RWPE1 (cell line): ENCODE data around the gene LCE2D.

Source experiments
- CTCF ChIA-PET: fragments of 350-600 bp; sonication (Branson Sonifier 250); formaldehyde crosslinking; extraction: SDS; loops from one replicate; lab custom pipeline; 2021; lab: Yijun Ruan, JAX
- POLR2A ChIA-PET: fragments of 400-600 bp; formaldehyde crosslinking; extraction: SDS; loops from one replicate; lab custom pipeline; 2020; ENCODE audit warnings: antibody characterized with exemption; ENCODE audit not compliant: low non-redundant PET; lab: Yijun Ruan, JAX
- DNase-seq: peaks from one replicate; pipeline ENCODE4 v3.0.0; 2012; ENCODE audit warnings: low spot score
- H3K27ac ChIP-seq: fragments of 450-650 bp; 2 replicates; pipeline ENCODE4 v1.5.1; 2017
- TF ChIP-seq, protein P1 (sequence below): fragments of 450-650 bp; conservative IDR thresholded peaks from 2 replicates; pipeline ENCODE4 v1.5.1; 2017; ENCODE audit warnings: low read depth, mild to moderate bottlenecking

Gene LCE2D, protein sequence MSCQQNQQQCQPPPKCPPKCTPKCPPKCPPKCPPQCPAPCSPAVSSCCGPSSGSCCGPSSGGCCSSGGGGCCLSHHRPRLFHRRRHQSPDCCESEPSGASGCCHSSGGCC

DNA sequence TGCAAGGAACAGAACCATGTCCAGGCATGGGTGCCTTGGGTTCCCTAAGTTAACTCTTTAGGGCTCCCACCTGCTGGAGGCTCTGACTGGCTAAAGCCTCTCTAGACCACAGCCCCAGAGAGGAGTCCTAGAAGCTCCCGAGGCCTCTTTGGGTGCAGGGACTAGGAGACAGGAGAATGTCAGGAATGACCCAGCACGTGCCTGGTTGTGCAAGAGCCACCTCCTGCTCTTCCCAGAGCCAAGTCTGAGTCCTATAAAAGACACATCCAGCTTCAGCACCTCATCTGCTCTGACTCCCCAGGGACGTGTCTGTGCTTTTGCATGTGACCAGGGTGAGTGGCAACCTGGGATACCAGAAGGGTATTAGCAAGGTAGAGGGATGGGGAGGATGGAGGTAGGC is at the start of gene LCE2D:
LCE2D (plus strand) TSS at position 283 of the 400 bp plus-strand sequence. CDS start 726 bp downstream, outside the sequence.
- TF ChIP-seq, protein P1, sequence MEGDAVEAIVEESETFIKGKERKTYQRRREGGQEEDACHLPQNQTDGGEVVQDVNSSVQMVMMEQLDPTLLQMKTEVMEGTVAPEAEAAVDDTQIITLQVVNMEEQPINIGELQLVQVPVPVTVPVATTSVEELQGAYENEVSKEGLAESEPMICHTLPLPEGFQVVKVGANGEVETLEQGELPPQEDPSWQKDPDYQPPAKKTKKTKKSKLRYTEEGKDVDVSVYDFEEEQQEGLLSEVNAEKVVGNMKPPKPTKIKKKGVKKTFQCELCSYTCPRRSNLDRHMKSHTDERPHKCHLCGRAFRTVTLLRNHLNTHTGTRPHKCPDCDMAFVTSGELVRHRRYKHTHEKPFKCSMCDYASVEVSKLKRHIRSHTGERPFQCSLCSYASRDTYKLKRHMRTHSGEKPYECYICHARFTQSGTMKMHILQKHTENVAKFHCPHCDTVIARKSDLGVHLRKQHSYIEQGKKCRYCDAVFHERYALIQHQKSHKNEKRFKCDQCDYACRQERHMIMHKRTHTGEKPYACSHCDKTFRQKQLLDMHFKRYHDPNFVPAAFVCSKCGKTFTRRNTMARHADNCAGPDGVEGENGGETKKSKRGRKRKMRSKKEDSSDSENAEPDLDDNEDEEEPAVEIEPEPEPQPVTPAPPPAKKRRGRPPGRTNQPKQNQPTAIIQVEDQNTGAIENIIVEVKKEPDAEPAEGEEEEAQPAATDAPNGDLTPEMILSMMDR = no peak
- ChIA-PET CTCF (interaction anchor here (1.4 kb wide), 1 partner anchor 9 kb away, joined by 7 read pairs; no protein-coding TSS in a partner anchor), POLR2A (no interaction called here)
- no peak for DNase-seq
- H3K27ac ChIP-seq = no peak within 1 kb of the TSS

DNA sequence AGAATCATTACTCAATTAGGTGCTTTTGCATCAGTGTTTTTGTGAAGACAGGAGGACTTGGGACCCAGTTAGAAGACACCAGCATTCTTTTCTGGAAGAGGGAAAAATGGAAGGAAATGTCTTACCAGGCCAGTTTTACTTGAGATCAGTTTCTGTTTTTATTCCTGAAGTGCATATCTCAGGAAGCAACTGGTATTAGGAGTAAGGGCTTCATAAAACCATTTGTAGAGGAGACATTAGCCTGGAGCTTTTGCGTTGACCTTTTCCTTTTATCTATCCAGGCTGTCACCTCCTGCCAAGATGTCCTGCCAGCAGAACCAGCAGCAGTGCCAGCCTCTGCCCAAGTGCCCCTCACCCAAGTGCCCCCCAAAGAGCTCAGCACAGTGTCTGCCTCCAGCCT is 49.7 kb upstream of the LCE2D start, which contains the start of gene LCE3B:
LCE3B (plus strand) TSS at position 301 of the 400 bp plus-strand sequence; CDS start at position 301, 0 bp downstream.
- ChIA-PET CTCF (no interaction called here), POLR2A (no interaction called here)
- TF ChIP-seq, protein P1 = no peak
- H3K27ac ChIP-seq = no peak within 1 kb of the TSS
- DNase-seq = no peak

DNA sequence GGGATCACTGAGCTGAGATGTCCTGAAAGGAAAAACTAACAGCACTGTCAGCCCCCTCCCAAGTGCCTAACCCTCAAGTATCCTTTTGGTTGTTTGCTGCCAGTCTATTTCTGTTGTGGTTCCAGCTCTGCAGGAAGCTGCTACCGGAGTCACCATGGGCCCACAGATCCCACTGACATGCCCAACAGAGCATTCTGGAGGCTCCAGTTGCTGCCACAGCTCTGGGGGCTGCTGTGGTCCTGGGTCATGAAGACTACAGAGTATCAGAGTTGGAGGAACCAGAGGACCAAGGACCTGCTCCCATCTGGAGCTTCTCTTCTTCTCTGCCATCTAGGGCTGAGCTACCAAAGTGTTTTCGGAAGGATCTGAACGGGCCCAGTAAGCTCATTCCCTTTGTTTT is 41.2 kb upstream of the LCE2D start:
- DNase-seq = no peak
- H3K27ac ChIP-seq = no peak overlapping the region
- ChIA-PET POLR2A (no interaction called here), CTCF (interaction anchor here (0.6 kb wide), 1 partner anchor 146 kb away, joined by 3 read pairs; no protein-coding TSS in a partner anchor)
- TF ChIP-seq, protein P1 = no peak

DNA sequence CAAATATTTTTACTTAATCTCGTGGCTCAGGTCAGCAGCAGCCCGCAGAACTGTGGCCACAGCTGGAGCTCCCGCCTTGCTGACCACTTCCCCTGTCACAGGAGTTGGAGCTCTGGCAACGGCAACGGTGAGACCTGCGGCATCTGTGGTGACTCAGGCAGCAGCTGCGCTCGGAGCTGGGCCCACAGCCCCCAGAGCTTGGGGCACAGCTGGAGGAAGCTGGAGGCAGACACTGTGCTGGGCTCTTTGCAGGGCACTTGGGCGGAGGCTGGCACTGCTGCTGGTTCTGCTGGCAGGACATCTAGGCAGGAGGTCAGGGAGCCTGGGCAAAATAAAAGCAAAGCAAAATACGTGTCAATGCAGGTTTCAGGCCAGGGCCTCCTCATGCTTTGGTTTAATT is 40.4 kb upstream of the LCE2D start, which contains the start of gene LCE3A:
LCE3A (minus strand) TSS at position 301 of the 400 bp plus-strand sequence; CDS start at position 301, 0 bp downstream.
- no peak for DNase-seq
- TF ChIP-seq, protein P1 = no peak
- CTCF ChIA-PET = interaction anchor here (0.5 kb wide), 1 partner anchor 802 kb away, joined by 3 read pairs; no protein-coding TSS in a partner anchor
- POLR2A ChIA-PET = no interaction called here
- H3K27ac ChIP-seq = peak within 1 kb of the TSS; percentile 23

DNA sequence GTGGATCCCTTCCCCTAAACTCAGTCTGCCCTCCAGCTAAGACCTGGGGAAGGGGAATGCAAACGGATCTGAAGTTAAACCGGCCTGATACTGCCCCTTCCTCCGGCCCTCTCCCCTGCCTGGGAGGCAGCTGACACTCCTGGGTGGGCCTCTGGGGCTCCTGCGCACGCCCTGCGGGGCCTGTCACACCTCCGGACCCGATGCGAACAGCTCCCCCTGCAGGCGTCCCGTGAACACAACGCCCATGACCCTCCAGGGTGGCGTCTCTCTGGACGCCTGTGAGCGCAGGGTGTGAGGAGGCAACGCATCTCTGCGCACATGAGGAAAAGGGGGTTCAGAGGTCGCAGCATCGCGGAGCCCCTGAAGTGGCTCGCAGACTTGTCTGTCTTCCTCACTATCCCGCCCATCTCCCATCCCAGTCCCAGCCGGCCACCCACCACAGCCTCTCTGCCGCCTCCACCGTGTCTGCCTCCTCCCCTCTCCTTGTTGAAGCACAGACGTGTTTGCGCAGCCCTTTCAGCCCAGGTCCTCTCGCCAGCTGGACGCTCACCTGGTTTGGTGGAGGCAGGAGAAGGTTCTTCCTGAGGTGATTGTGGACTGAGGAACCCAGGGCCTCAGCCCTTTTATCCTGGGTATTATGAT is 39.9 kb upstream of the LCE2D start:
- no peak for DNase-seq
- TF ChIP-seq, protein P1 = no peak
- ChIA-PET CTCF (interaction anchor here (0.5 kb wide), 1 partner anchor 801 kb away, joined by 3 read pairs; no protein-coding TSS in a partner anchor), POLR2A (no interaction called here)
- peak overlapping the region; percentile 23 for H3K27ac ChIP-seq

DNA sequence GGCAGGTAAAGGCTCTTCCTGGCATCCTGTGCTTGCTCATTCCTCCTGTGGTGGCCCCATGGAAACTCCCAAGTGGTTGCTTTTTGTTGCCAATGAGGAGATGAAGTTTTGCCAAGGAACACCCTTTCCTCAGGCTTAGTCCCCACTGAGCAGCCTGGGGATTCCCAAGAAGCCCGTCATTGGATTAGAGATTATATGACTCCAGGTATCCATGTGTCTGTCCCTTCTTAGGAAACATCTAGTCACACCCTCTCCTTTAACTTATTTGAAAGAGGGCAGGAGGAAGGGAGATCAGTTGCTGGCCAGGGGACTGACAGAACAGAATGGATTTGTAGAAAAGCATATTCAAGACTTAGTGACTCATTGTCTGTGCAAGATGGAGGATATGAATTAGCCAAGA is 36.4 kb upstream of the LCE2D start:
- TF ChIP-seq, protein P1 = no peak
- DNase-seq = no peak
- H3K27ac ChIP-seq = no peak overlapping the region
- POLR2A ChIA-PET = no interaction called here
- CTCF ChIA-PET = interaction anchor here (0.6 kb wide), 1 partner anchor 485 kb away, joined by 3 read pairs; no protein-coding TSS in a partner anchor
